GM10266 (cell line): Measurements from ENCODE around the gene RIIAD1.

ENCODE experiments used
- DNase-seq: peaks from one replicate; pipeline ENCODE4 v3.0.0; 2012; ENCODE audit errors: extremely low spot score
- TF ChIP-seq, protein P1 (sequence below): IDR thresholded peaks from 2 replicates; pipeline ENCODE4 v1.5.1; 2012; ENCODE audit warnings: mild to moderate bottlenecking, low read depth; ENCODE audit not compliant: control insufficient read depth, insufficient read depth; ENCODE audit errors: missing control alignments

Gene RIIAD1

GRCh38 chr1:151776665-151777062, 55.3 kb downstream of the RIIAD1 start:
- TF ChIP-seq, protein P1, sequence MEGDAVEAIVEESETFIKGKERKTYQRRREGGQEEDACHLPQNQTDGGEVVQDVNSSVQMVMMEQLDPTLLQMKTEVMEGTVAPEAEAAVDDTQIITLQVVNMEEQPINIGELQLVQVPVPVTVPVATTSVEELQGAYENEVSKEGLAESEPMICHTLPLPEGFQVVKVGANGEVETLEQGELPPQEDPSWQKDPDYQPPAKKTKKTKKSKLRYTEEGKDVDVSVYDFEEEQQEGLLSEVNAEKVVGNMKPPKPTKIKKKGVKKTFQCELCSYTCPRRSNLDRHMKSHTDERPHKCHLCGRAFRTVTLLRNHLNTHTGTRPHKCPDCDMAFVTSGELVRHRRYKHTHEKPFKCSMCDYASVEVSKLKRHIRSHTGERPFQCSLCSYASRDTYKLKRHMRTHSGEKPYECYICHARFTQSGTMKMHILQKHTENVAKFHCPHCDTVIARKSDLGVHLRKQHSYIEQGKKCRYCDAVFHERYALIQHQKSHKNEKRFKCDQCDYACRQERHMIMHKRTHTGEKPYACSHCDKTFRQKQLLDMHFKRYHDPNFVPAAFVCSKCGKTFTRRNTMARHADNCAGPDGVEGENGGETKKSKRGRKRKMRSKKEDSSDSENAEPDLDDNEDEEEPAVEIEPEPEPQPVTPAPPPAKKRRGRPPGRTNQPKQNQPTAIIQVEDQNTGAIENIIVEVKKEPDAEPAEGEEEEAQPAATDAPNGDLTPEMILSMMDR = no peak
- no peak for DNase-seq

DNA sequence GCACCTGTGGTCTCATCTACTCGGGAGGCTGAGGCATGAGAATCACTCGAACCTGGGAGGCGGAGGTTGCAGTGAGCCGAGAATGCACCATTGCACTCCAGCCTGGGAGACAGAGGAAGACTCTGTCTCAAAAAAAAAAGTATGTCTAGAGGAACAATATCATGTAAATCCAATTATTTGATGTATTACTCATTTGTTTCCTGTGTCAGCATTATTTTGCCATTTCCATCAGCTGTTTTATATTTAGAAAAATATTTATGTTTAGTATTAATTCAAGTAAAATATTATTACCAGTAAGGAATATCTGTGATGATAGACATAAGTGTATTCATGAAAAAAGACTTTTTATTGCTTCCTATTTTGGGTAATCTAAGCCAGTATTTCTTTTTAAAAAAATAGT, 56.0 kb downstream of the RIIAD1 start:
- DNase-seq = no peak
- TF ChIP-seq, protein P1 = no peak
